ENCODE measurements around the gene IQSEC3. TPM values are rescaled to one million over a fixed set of nuclear protein-coding genes. Genes with fewer than 3 reads are reported as not detected.

The IQSEC3 gene
- total and polyA plus RNA-seq, 8 donors: 0.64 to 8.4 (median 6.0) TPM

GRCh38 chr12:224330-224729, 157.8 kb downstream of the IQSEC3 start:
- no peak overlapping the region for H3K4me3 ChIP-seq
- DNase-seq (no peak), ATAC-seq (no peak)
- no peaks in the 10 kb centered on the region for H3K36me3 ChIP-seq
- H3K27ac ChIP-seq: no peak overlapping the region
- intact Hi-C loops (cut with DNase I): no loop called here
- H3K4me1 ChIP-seq: no peaks in the 10 kb centered on the region
- H3K9me3 ChIP-seq: no peaks in the 10 kb centered on the region
- TF ChIP-seq, protein P1, sequence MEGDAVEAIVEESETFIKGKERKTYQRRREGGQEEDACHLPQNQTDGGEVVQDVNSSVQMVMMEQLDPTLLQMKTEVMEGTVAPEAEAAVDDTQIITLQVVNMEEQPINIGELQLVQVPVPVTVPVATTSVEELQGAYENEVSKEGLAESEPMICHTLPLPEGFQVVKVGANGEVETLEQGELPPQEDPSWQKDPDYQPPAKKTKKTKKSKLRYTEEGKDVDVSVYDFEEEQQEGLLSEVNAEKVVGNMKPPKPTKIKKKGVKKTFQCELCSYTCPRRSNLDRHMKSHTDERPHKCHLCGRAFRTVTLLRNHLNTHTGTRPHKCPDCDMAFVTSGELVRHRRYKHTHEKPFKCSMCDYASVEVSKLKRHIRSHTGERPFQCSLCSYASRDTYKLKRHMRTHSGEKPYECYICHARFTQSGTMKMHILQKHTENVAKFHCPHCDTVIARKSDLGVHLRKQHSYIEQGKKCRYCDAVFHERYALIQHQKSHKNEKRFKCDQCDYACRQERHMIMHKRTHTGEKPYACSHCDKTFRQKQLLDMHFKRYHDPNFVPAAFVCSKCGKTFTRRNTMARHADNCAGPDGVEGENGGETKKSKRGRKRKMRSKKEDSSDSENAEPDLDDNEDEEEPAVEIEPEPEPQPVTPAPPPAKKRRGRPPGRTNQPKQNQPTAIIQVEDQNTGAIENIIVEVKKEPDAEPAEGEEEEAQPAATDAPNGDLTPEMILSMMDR (IDR thresholded peaks at IDR 0.05): no peak
- peaks cover 0 to 15% of the 10 kb centered on the region in 2 donors for H3K27me3 ChIP-seq

DNA sequence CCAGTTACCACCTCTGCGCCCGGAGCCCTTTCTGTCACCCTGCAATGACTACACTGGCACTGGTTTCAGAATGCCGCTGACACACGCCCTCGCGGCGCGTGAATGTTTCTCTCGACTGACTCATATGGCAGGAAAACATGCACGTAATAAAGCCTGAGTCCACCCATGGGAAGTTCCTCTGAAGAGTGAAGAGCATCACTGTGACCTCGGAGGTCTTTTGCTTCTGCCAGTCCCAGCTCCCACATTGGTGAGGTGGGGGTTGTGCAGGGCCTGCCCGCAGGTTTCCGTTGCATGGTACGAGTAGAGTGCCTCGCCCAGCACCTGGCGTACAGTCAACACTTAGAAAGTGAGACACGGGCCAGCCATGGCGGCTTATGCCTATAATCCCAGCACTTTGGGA, 158.4 kb downstream of the IQSEC3 start:
- no peaks in the 10 kb centered on the region for H3K4me1 ChIP-seq
- H3K27me3 ChIP-seq: peaks cover 0 to 13% of the 10 kb centered on the region in 2 donors
- no peak overlapping the region for H3K4me3 ChIP-seq
- H3K27ac ChIP-seq: no peak overlapping the region
- no peaks in the 10 kb centered on the region for H3K36me3 ChIP-seq
- TF ChIP-seq, protein P1 (IDR thresholded peaks at IDR 0.05): no peak
- ATAC-seq: no peak
- no peaks in the 10 kb centered on the region for H3K9me3 ChIP-seq
- intact Hi-C loops (cut with DNase I): no loop called here
- DNase-seq: no peak

GRCh38 chr12:226401-226800, 159.8 kb downstream of the IQSEC3 start:
- ATAC-seq (no peak), DNase-seq (no peak)
- Histone ChIP-seq H3K9me3 (no peaks in the 10 kb centered on the region), H3K36me3 (no peaks in the 10 kb centered on the region), H3K27ac (no peak overlapping the region), H3K4me3 (no peak overlapping the region), H3K4me1 (no peaks in the 10 kb centered on the region), H3K27me3 (peaks cover 0 to 9% of the 10 kb centered on the region in 2 donors)
- intact Hi-C loops (cut with DNase I): no loop called here
- TF ChIP-seq, protein P1 (IDR thresholded peaks at IDR 0.05): no peak

DNA sequence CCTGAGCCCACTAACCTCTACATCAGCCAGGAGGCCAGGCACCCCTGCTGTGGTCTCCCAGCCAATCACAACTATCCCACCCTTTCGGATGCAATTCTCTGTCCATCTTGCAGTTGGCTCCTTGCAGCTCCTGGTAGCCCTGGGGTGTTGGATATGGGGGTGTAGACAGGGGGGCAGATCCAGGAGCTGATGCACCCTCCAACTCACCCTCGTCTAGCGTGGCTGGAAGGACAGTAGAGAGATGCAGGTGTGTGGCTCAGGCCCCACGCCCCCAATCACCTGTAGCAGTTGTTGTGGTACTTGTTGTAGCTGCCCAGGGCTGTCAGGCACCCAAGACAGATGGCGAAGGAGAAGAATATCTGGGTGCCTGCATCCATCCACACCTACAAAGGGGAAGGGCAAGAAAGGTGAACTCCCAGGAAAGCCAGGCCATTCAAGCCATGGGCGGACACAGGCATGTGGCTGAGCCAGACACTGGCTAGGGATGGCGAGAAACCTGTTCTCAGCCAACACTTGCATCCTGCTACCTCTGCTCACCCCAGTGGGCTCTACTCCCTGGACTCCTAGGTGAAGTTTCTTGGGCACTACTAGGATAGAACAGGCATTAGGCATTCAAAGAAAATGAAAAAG, 160.8 kb downstream of the IQSEC3 start:
- ATAC-seq (no peak), DNase-seq (no peak)
- intact Hi-C loops (cut with DNase I): no loop called here
- TF ChIP-seq, protein P1 (IDR thresholded peaks at IDR 0.05): no peak
- no peaks in the 10 kb centered on the region for H3K36me3 ChIP-seq
- H3K27ac ChIP-seq: no peak overlapping the region
- H3K9me3 ChIP-seq: no peaks in the 10 kb centered on the region
- H3K4me3 ChIP-seq: no peak overlapping the region
- H3K27me3 ChIP-seq: peaks cover 0 to 9% of the 10 kb centered on the region in 2 donors
- no peaks in the 10 kb centered on the region for H3K4me1 ChIP-seq

Other genes starting within 250 kb of the IQSEC3 start
- 1 to 10 TPM; 3.4 to 4.7 TPM for gene SLC6A12, start 147.4 kb downstream of the IQSEC3 start, total RNA-seq
- gene SLC6A12, start 147.4 kb downstream of the IQSEC3 start, polyA plus RNA-seq (ENCODE audit: insufficient read length in 6 of 6): 1 to 10 TPM in 1 of 6 donors, under 1 TPM in 5; 0.52 to 1.2 (median 0.82) TPM
- gene SLC6A13, start 196.1 kb downstream of the IQSEC3 start, total RNA-seq: 1 to 10 TPM in 1 of 2 donors, under 1 TPM in 1; 0.79 to 2.8 TPM
- gene SLC6A13, start 196.1 kb downstream of the IQSEC3 start, polyA plus RNA-seq (ENCODE audit: insufficient read length in 6 of 6): 1 to 10 TPM; 1.9 to 4.1 (median 2.5) TPM